GM19099 (cell line): ENCODE measurements around the gene MGST1.

Experiments
- POLR2A ChIP-seq: IDR thresholded peaks from 3 replicates; pipeline ENCODE4 v1.6.1; 2011; ENCODE audit warnings: low read depth; ENCODE audit not compliant: insufficient read length; ENCODE audit errors: extremely low read depth

The MGST1 gene

GRCh38 chr12:16347391-16348298, at the start of gene MGST1:
Gene MGST1 (plus strand): TSS chr12:16347645. CDS start chr12:16354253, 6,608 bp downstream.
- peak; percentile 50 for TF ChIP-seq POLR2A

- no peak for TF ChIP-seq POLR2A
These were observed 48.0 kb upstream of the MGST1 start for GRCh38 chr12:16299403-16299802.

- no peak for TF ChIP-seq POLR2A
These were observed 47.3 kb upstream of the MGST1 start for GRCh38 chr12:16300122-16300521.

GRCh38 chr12:16300736-16301135, 46.7 kb upstream of the MGST1 start:
- no peak for TF ChIP-seq POLR2A

GRCh38 chr12:16303939-16304338, 43.5 kb upstream of the MGST1 start:
- no peak for TF ChIP-seq POLR2A

GRCh38 chr12:16307856-16308475, 39.5 kb upstream of the MGST1 start:
- no peak for TF ChIP-seq POLR2A

- no peak for TF ChIP-seq POLR2A
These were observed 36.5 kb upstream of the MGST1 start for GRCh38 chr12:16310934-16311333.

GRCh38 chr12:16323010-16323409, 24.4 kb upstream of the MGST1 start:
- TF ChIP-seq POLR2A: no peak

GRCh38 chr12:16323638-16324037, 23.8 kb upstream of the MGST1 start:
- no peak for TF ChIP-seq POLR2A

GRCh38 chr12:16324272-16324671, 23.2 kb upstream of the MGST1 start:
- TF ChIP-seq POLR2A: no peak

- TF ChIP-seq POLR2A: no peak
These were observed 22.7 kb upstream of the MGST1 start for GRCh38 chr12:16324772-16325171.

- TF ChIP-seq POLR2A: no peak
These were observed 22.0 kb upstream of the MGST1 start for GRCh38 chr12:16325426-16325825.

- no peak for TF ChIP-seq POLR2A
These were observed 19.5 kb upstream of the MGST1 start for GRCh38 chr12:16327963-16328362.

- TF ChIP-seq POLR2A: no peak
These were observed 17.9 kb upstream of the MGST1 start for GRCh38 chr12:16329594-16329993.

GRCh38 chr12:16330560-16330959, 16.9 kb upstream of the MGST1 start:
- no peak for TF ChIP-seq POLR2A

- TF ChIP-seq POLR2A: no peak
These were observed 15.4 kb upstream of the MGST1 start for GRCh38 chr12:16331998-16332397.
